HCT116 (cell line): Measurements from ENCODE around the gene TMEM247. TPM values are rescaled to one million over a fixed set of nuclear protein-coding genes. Genes with fewer than 3 reads are reported as not detected.

ENCODE experiments used
- ATAC-seq: fragments of 200-7000 bp; cut with Tn5 transposase; 2 replicates; pipeline ENCODE4 v1.9.1; 2020; ENCODE audit warnings: mild to moderate bottlenecking, moderate library complexity
- BruUV-seq: library from RNA; stranded (reverse); fragments of 400-500 nt; replicated peaks from 2 replicates; lab custom pipeline; 2021; lab: Mats Ljungman, UMichigan
- CTCF ChIA-PET: fragments of 300-600 bp; sonication (Branson Sonifier 250); formaldehyde crosslinking; loops from one replicate; lab custom pipeline; 2021; ENCODE audit warnings: antibody characterized with exemption; lab: Charles Lee
- POLR2A ChIA-PET: fragments of 300-600, 350-600 bp; sonication (Branson Sonifier 250); formaldehyde crosslinking; loops from one replicate; lab custom pipeline; 2021; ENCODE audit warnings: antibody characterized with exemption; lab: Charles Lee
- RAD21 ChIA-PET, 2 experiments: fragments of 300-600 bp; sonication (Branson Sonifier 250); formaldehyde crosslinking; loops; one replicate each; lab custom pipeline; 2023; ENCODE audit warnings: low total read pairs in 2 of 2; ENCODE audit not compliant: uncharacterized antibody in 2 of 2, unreplicated experiment in 2 of 2, low non-redundant PET in 1 of 2; lab: Charles Lee
- DNase-seq: peaks from one replicate; pipeline ENCODE4 v3.0.0-alpha.2; 2010; ENCODE audit warnings: low read depth, low spot score
- H2AFZ ChIP-seq: fragments of 200-600 bp; shearing (Covaris generic), sonication (generic); 2 replicates; pipeline ENCODE4 v1.6.1; 2017; ENCODE audit warnings: low read depth, mixed run types, mixed read lengths, antibody characterized with exemption, low read length; ENCODE audit not compliant: poor library complexity, severe bottlenecking
- H3K27ac ChIP-seq: 2 replicates; pipeline ENCODE4 v1.5.1; 2012; ENCODE audit warnings: low read depth, low read length
- H3K27me3 ChIP-seq: fragments of 200-600 bp; sonication (generic); 2 replicates; pipeline ENCODE4 v1.6.1; 2016; ENCODE audit warnings: mixed run types, low read length, mixed read lengths; ENCODE audit not compliant: insufficient read depth
- H3K36me3 ChIP-seq, 2 experiments: fragments of 200-500 bp in 1 of 2; fragments of 200-600 bp in 1 of 2; sonication (Bioruptor generic) in 1 of 2; sonication (generic) in 1 of 2; 2 replicates each; pipeline versions ENCODE4 v1.5.1 to v1.6.1; 2014 to 2016; ENCODE audit warnings: low read length in 2 of 2, inconsistent platforms in 1 of 2, mixed read lengths in 1 of 2, mixed run types in 1 of 2; ENCODE audit not compliant: insufficient read depth in 2 of 2, control insufficient read depth in 1 of 2
- H3K4me1 ChIP-seq, 2 experiments: fragments of 200-600 bp in 1 of 2; sonication (generic) in 1 of 2; 2 replicates each; pipeline versions ENCODE4 v1.5.1 to v1.6.1; 2012 to 2017; ENCODE audit warnings: low read length in 2 of 2, inconsistent platforms in 1 of 2, mild to moderate bottlenecking in 1 of 2, mixed read lengths in 1 of 2, mixed run types in 1 of 2, moderate library complexity in 1 of 2; ENCODE audit not compliant: insufficient read depth in 2 of 2, control insufficient read depth in 1 of 2
- H3K4me2 ChIP-seq: fragments of 200-600 bp; sonication (generic); 2 replicates; pipeline ENCODE4 v1.6.1; 2017; ENCODE audit warnings: mixed run types, low read length, mixed read lengths
- H3K4me3 ChIP-seq, 2 experiments: fragments of 200-600 bp in 1 of 2; sonication (generic) in 1 of 2; replicated peaks in 1 of 2; 2 replicates each; pipeline ENCODE4 v1.5.1; 2011 to 2016; ENCODE audit warnings: low read length in 2 of 2, control low read depth in 1 of 2, low read depth in 1 of 2, mild to moderate bottlenecking in 1 of 2, mixed read lengths in 1 of 2, mixed run types in 1 of 2
- H3K79me2 ChIP-seq: fragments of 200-600 bp; sonication (generic); 2 replicates; pipeline ENCODE4 v1.6.1; 2017; ENCODE audit warnings: mild to moderate bottlenecking, mixed run types, low read length, moderate library complexity, mixed read lengths; ENCODE audit not compliant: insufficient read depth
- H3K9ac ChIP-seq: fragments of 200-600 bp; sonication (generic); 2 replicates; pipeline ENCODE4 v1.6.1; 2016; ENCODE audit warnings: low read length, mixed read lengths
- H3K9me2 ChIP-seq: fragments of 200-600 bp; sonication (generic), shearing (Covaris generic); 2 replicates; pipeline ENCODE4 v1.6.1; 2017; ENCODE audit warnings: mixed run types, mild to moderate bottlenecking, moderate library complexity; ENCODE audit not compliant: insufficient read depth
- H3K9me3 ChIP-seq, 2 experiments: fragments of 200-500 bp in 1 of 2; fragments of 200-600 bp in 1 of 2; sonication (Bioruptor generic) in 1 of 2; sonication (generic) in 1 of 2; 2 replicates each; pipeline ENCODE4 v1.6.1; 2014 to 2017; ENCODE audit warnings: low read length in 2 of 2, mixed read lengths in 2 of 2, inconsistent platforms in 1 of 2, low read depth in 1 of 2, mild to moderate bottlenecking in 1 of 2, mixed run types in 1 of 2, moderate library complexity in 1 of 2; ENCODE audit not compliant: control insufficient read depth in 1 of 2, insufficient read depth in 1 of 2
- H4K20me1 ChIP-seq: fragments of 200-600 bp; sonication (generic), shearing (Covaris generic); 2 replicates; pipeline ENCODE4 v1.6.1; 2017; ENCODE audit warnings: mixed run types, mild to moderate bottlenecking, moderate library complexity; ENCODE audit not compliant: insufficient read depth
- ATF3 ChIP-seq: IDR thresholded peaks from 2 replicates; pipeline ENCODE4 v1.6.1; 2012
- CBX3 ChIP-seq: IDR thresholded peaks from 2 replicates; pipeline ENCODE4 v1.6.1; 2012; ENCODE audit warnings: low read depth
- CTCF ChIP-seq, 3 experiments: fragments of 200-600 bp in 1 of 3; sonication (generic) in 1 of 3; IDR thresholded peaks in 2 of 3; conservative IDR thresholded peaks in 1 of 3; 2 replicates each; pipeline ENCODE4 v1.5.1; 2012 to 2017; ENCODE audit warnings: low read depth in 2 of 3, low read length in 2 of 3, antibody characterized with exemption in 1 of 3, borderline replicate concordance in 1 of 3, control low read depth in 1 of 3, mild to moderate bottlenecking in 1 of 3, mixed read lengths in 1 of 3, mixed run types in 1 of 3, moderate library complexity in 1 of 3; ENCODE audit not compliant: insufficient read depth in 1 of 3
- EGR1 ChIP-seq: IDR thresholded peaks from 2 replicates; pipeline ENCODE4 v1.6.1; 2012; ENCODE audit warnings: low read depth
- ELF1 ChIP-seq: IDR thresholded peaks from 2 replicates; pipeline ENCODE4 v1.6.1; 2012; ENCODE audit warnings: low read depth, borderline replicate concordance
- EZH2 ChIP-seq: fragments of 200-600 bp; sonication (generic); IDR thresholded peaks from 2 replicates; pipeline ENCODE4 v1.6.1; 2017; ENCODE audit warnings: antibody characterized with exemption, mixed run types
- EZH2phosphoT487 ChIP-seq: fragments of 200-600 bp; IDR thresholded peaks from 2 replicates; pipeline ENCODE4 v1.6.1; 2018; ENCODE audit warnings: antibody characterized with exemption, borderline replicate concordance
- JUND ChIP-seq: IDR thresholded peaks from 2 replicates; pipeline ENCODE4 v1.6.1; 2012
- MAX ChIP-seq: IDR thresholded peaks from 2 replicates; pipeline ENCODE4 v1.6.1; 2012
- POLR2A ChIP-seq: IDR thresholded peaks from 2 replicates; pipeline ENCODE4 v1.7.0; 2011; ENCODE audit warnings: borderline replicate concordance; ENCODE audit not compliant: insufficient read depth, insufficient read length; ENCODE audit errors: extremely low read depth
- POLR2AphosphoS5 ChIP-seq: IDR thresholded peaks from 2 replicates; pipeline ENCODE4 v1.6.1; 2011; ENCODE audit warnings: mild to moderate bottlenecking, low read depth, low read length, moderate library complexity
- RAD21 ChIP-seq: IDR thresholded peaks from 2 replicates; pipeline ENCODE4 v1.6.1; 2012; ENCODE audit warnings: low read depth, mild to moderate bottlenecking
- REST ChIP-seq: IDR thresholded peaks from 2 replicates; pipeline ENCODE4 v1.6.1; 2012; ENCODE audit warnings: low read depth
- SIN3A ChIP-seq: IDR thresholded peaks from 2 replicates; pipeline ENCODE4 v1.6.1; 2012; ENCODE audit warnings: low read depth
- SRF ChIP-seq: IDR thresholded peaks from 2 replicates; pipeline ENCODE4 v1.6.1; 2012; ENCODE audit warnings: low read depth
- TCF7L2 ChIP-seq: IDR thresholded peaks from 2 replicates; pipeline ENCODE4 v1.7.0; 2011; ENCODE audit warnings: borderline replicate concordance, inconsistent platforms; ENCODE audit not compliant: insufficient read depth, insufficient read length; ENCODE audit errors: extremely low read depth
- YY1 ChIP-seq: IDR thresholded peaks from 2 replicates; pipeline ENCODE4 v1.6.1; 2011; ENCODE audit warnings: low read length, low read depth, moderate library complexity, mild to moderate bottlenecking; ENCODE audit not compliant: insufficient replicate concordance; ENCODE audit errors: extremely low read depth
- ZBTB33 ChIP-seq: IDR thresholded peaks from 2 replicates; pipeline ENCODE4 v1.6.1; 2011; ENCODE audit warnings: mild to moderate bottlenecking, low read length, moderate library complexity; ENCODE audit not compliant: insufficient replicate concordance; ENCODE audit errors: extremely low read depth
- ZFX ChIP-seq: fragments of 450-650 bp; IDR thresholded peaks from 2 replicates; pipeline ENCODE4 v1.6.1; 2017
- ZNF274 ChIP-seq: fragments of 200-500 bp; sonication (Bioruptor generic); IDR thresholded peaks from 2 replicates; pipeline ENCODE4 v1.6.1; 2014; ENCODE audit warnings: mild to moderate bottlenecking, low read depth, low read length, inconsistent platforms
- intact Hi-C: fragments of 100-400 bp; cut with micrococcal nuclease; formaldehyde crosslinking; loops from 2 replicates; pipeline ENCODE4 v1.10.0; 2022
- total RNA-seq: library from RNA; stranded (reverse); gene quantifications from one replicate; pipeline ENCODE4 v1.2.1, GENCODE V29; 2021; ENCODE audit not compliant: unreplicated experiment

The TMEM247 gene
- total RNA-seq, 1 experiment from 2014 or later = not detected

GRCh38 chr2:46508312-46508711 is 28.9 kb downstream of the TMEM247 start:
- Histone ChIP-seq H3K27ac (no peak overlapping the region), H3K36me3 (no peaks in the 10 kb centered on the region), H4K20me1 (no peaks in the 10 kb centered on the region), H3K4me2 (no peak overlapping the region), H3K9ac (no peak overlapping the region), H3K4me3 (no peak overlapping the region), H3K9me3 (no peaks in the 10 kb centered on the region), H3K9me2 (no peaks in the 10 kb centered on the region)
- POLR2A ChIA-PET = no interaction called here
- BruUV-seq = no TSS peak
- no peak for DNase-seq
- CTCF ChIA-PET = no interaction called here
- RAD21 ChIA-PET = no interaction called here
- no peak for TF ChIP-seq CTCF (IDR thresholded peaks at IDR 0.05 in 2 of 3, conservative IDR thresholded peaks at IDR 0.05 in 1 of 3; ENCODE audit: borderline replicate concordance in 1 of 3, insufficient read depth in 1 of 3, low read depth in 2 of 3, low read length in 2 of 3)
- TF ChIP-seq SRF = no peak
- no peak for TF ChIP-seq EZH2
- no peak for TF ChIP-seq SIN3A
- no peak for TF ChIP-seq TCF7L2
- no peak for TF ChIP-seq YY1
- TF ChIP-seq ZNF274 = no peak
- no peak for TF ChIP-seq ATF3
- no peak for TF ChIP-seq ZFX
- no peak for TF ChIP-seq EZH2phosphoT487
- TF ChIP-seq JUND = no peak
- TF ChIP-seq EGR1 = no peak
- no peak for TF ChIP-seq ZBTB33
- TF ChIP-seq MAX = no peak
- no peak for TF ChIP-seq ELF1
- no peak for TF ChIP-seq RAD21
- TF ChIP-seq POLR2A = no peak
- no peak for TF ChIP-seq POLR2AphosphoS5
- no peak for TF ChIP-seq CBX3
- no peak for TF ChIP-seq REST
- TF ChIP-seq, all 23 proteins: peak for 0
- intact Hi-C loops = no loop called here
- H2AFZ ChIP-seq = no peak overlapping the region
- ATAC-seq = no peak
- H3K4me1 ChIP-seq = no peaks in the 10 kb centered on the region
- no peaks in the 10 kb centered on the region for H3K79me2 ChIP-seq
- H3K27me3 ChIP-seq = no peaks in the 10 kb centered on the region
